Endothelial cell (in vitro differentiated cells): Measurements from ENCODE around the gene CAD. TPM values are rescaled to one million over a fixed set of nuclear protein-coding genes. Genes with fewer than 3 reads are reported as not detected.
"Not testable (repeated sequence)": the region's sequence is repeated elsewhere in the genome, so short reads cannot be mapped to it uniquely, and the experiment has no call there.

ENCODE experiments used
- DNase-seq: peaks from one replicate; pipeline ENCODE4 v3.0.0; 2021; ENCODE audit warnings: low spot score
- H3K27ac Mint-ChIP-seq: one replicate; pipeline ENCODE4 v1.8.0; 2021; ENCODE audit warnings: mixed read lengths, inconsistent platforms; ENCODE audit not compliant: unreplicated experiment
- H3K27me3 Mint-ChIP-seq: one replicate; pipeline ENCODE4 v1.8.0; 2021; ENCODE audit warnings: mild to moderate bottlenecking, moderate library complexity, mixed read lengths, inconsistent platforms; ENCODE audit not compliant: unreplicated experiment
- H3K36me3 Mint-ChIP-seq: one replicate; pipeline ENCODE4 v1.8.0; 2021; ENCODE audit warnings: mild to moderate bottlenecking, low read depth, mixed read lengths, inconsistent platforms; ENCODE audit not compliant: unreplicated experiment
- H3K4me1 Mint-ChIP-seq: one replicate; pipeline ENCODE4 v1.8.0; 2021; ENCODE audit warnings: mild to moderate bottlenecking, mixed read lengths, inconsistent platforms; ENCODE audit not compliant: unreplicated experiment
- H3K4me3 Mint-ChIP-seq: one replicate; pipeline ENCODE4 v1.8.0; 2021; ENCODE audit warnings: mild to moderate bottlenecking, mixed read lengths, inconsistent platforms; ENCODE audit not compliant: unreplicated experiment
- H3K9me3 Mint-ChIP-seq: one replicate; pipeline ENCODE4 v1.8.0; 2021; ENCODE audit warnings: mixed read lengths, inconsistent platforms; ENCODE audit not compliant: unreplicated experiment
- CTCF ChIP-seq: fragments of 200-600 bp; sonication (generic); IDR thresholded peaks from one replicate; pipeline ENCODE4 v1.5.0; 2021; ENCODE audit warnings: antibody characterized with exemption; ENCODE audit not compliant: unreplicated experiment
- total RNA-seq: library from RNA; stranded (reverse); fragmentation: NEBNext Ultra II Directional; extraction: Animal tissue kit (Norgen Biotek cat#: 25700); gene quantifications from one replicate; pipeline ENCODE4 v1.2.1, GENCODE V29; 2021; ENCODE audit not compliant: unreplicated experiment

Gene CAD
- total RNA-seq, 1 donor from 2014 or later = 49.4 TPM

GRCh38 chr2:27175330-27175729 lies 41.8 kb upstream of the CAD start:
- TF ChIP-seq CTCF = no peak
- Mint-ChIP-seq H3K9me3 (no peaks in the 10 kb centered on the region), H3K27me3 (peaks cover 1% of the 10 kb centered on the region), H3K4me3 (no peak overlapping the region), H3K4me1 (no peaks in the 10 kb centered on the region), H3K36me3 (no peaks in the 10 kb centered on the region), H3K27ac (no peak overlapping the region)
- DNase-seq = no peak

GRCh38 chr2:27175781-27176180 lies 41.4 kb upstream of the CAD start:
- not testable (repeated sequence) for H3K4me3 Mint-ChIP-seq, H3K27me3 Mint-ChIP-seq, H3K4me1 Mint-ChIP-seq, H3K9me3 Mint-ChIP-seq, DNase-seq, H3K27ac Mint-ChIP-seq, H3K36me3 Mint-ChIP-seq

GRCh38 chr2:27177441-27178351 lies 39.5 kb upstream of the CAD start:
- peaks cover 1% of the 10 kb centered on the region for H3K27me3 Mint-ChIP-seq
- no peak overlapping the region for H3K27ac Mint-ChIP-seq
- H3K36me3 Mint-ChIP-seq = no peaks in the 10 kb centered on the region
- no peaks in the 10 kb centered on the region for H3K4me1 Mint-ChIP-seq
- TF ChIP-seq CTCF = no peak
- no peak for DNase-seq
- no peak overlapping the region for H3K4me3 Mint-ChIP-seq
- H3K9me3 Mint-ChIP-seq = no peaks in the 10 kb centered on the region

- H3K4me1 Mint-ChIP-seq = no peaks in the 10 kb centered on the region
These were observed 38.7 kb upstream of the CAD start for GRCh38 chr2:27178469-27178868.

GRCh38 chr2:27179344-27180000 lies 37.7 kb upstream of the CAD start:
- no peaks in the 10 kb centered on the region for H3K4me1 Mint-ChIP-seq
- H3K27ac Mint-ChIP-seq = no peak overlapping the region
- H3K27me3 Mint-ChIP-seq = peaks cover 1% of the 10 kb centered on the region
- no peaks in the 10 kb centered on the region for H3K36me3 Mint-ChIP-seq
- TF ChIP-seq CTCF = no peak
- no peak for DNase-seq
- H3K9me3 Mint-ChIP-seq = no peaks in the 10 kb centered on the region
- no peak overlapping the region for H3K4me3 Mint-ChIP-seq

More at GRCh38 chr2:27178469-27178868, 38.7 kb upstream of the CAD start:
- Mint-ChIP-seq H3K27me3 (peaks cover 1% of the 10 kb centered on the region), H3K4me3 (no peak overlapping the region), H3K9me3 (no peaks in the 10 kb centered on the region), H3K36me3 (no peaks in the 10 kb centered on the region), H3K27ac (no peak overlapping the region)
- no peak for DNase-seq
- no peak for TF ChIP-seq CTCF
